GM21390 (cell line): ENCODE measurements around the gene WDR37.

Experiments used
- ATAC-seq: cut with Tn5 transposase; IDR thresholded peaks from one replicate; pipeline ENCODE4 v1.9.1; 2021; ENCODE audit not compliant: unreplicated experiment

WDR37 gene

GRCh38 chr10:1070919-1071318 lies 14.7 kb downstream of the WDR37 start:
- ATAC-seq = no peak

- no peak for ATAC-seq
Measured at GRCh38 chr10:1074052-1074747, 18.0 kb downstream of the WDR37 start.

- ATAC-seq = no peak
Measured at GRCh38 chr10:1074748-1075308, 18.6 kb downstream of the WDR37 start.

DNA sequence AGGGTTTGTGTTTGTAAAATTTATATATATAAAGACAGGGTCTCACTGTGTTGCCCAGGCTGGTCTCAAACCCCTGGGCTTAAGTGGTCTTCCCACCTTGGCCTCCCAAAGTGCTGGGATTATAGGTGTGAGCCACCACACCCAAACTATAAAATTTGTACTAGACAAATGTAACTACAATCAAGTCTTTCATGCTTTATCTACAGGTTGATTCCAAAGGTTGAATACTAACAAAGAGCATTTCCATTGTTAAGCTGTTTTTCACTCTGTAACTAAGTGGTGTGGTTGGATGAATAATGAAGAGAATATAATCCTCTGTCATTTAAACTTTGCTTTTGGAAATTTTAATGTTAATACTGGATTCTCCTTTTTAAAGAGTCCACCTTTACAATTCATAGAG lies 22.5 kb downstream of the WDR37 start:
- no peak for ATAC-seq

DNA sequence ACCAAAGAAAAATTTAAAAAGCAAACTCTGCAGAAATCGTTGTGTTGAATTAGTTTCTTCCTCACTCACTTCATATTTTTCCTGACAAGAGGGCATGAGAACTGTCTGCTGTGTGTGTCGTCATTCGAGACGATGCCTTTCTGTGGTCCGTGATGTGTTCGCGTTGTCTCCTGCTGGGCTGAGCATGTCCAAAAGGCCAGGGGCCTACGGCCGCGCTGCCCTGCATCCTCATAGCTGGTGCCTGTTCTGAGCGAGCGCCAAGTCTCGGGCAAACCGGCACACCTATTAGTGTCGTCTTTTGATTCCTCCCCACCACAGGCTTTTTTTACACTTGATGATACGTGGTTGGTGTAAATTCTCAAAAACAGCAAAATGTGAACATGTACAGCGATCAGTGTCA lies 27.4 kb downstream of the WDR37 start:
- no peak for ATAC-seq

GRCh38 chr10:1084011-1084950 lies 28.1 kb downstream of the WDR37 start:
- ATAC-seq = no peak

DNA sequence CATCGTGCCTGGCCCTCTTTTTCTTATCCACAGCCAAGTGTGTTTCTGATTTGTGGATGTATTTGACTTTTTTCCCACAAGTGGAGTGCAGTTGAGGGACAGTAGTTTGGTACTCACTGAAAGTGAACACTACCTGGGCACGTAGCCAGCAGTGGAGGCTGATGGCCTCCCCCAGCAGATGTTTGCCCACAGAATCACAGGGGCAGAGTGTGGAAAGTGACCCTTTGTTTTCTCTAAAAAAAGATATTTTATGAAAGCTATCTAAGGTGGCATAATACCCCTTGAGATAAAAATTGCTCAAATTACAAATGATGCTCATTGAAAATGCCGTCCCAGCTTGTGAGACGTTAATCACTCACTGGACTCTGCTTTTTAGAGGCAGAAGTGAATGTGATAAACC lies 29.1 kb downstream of the WDR37 start:
- no peak for ATAC-seq

DNA sequence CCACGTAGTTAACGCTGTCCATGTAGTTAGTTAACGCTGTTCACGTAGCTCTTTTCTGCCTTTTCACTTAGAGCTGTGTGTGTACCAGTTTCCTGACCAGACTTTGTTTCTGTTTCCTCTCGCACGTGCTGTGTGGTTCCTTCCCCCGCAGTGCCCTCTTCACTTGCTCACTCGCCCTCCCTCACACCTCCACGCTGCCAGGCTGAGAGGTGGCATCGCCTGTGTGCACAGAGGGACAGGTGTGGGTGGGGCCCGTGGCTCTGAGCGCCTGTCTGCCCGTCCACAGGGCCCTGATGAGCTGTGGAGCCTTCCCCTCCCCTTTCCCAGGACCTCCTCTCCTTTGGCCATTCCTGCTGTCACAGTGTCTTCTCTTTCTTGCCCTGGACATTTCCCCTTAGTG lies 30.6 kb downstream of the WDR37 start:
- ATAC-seq = no peak

DNA sequence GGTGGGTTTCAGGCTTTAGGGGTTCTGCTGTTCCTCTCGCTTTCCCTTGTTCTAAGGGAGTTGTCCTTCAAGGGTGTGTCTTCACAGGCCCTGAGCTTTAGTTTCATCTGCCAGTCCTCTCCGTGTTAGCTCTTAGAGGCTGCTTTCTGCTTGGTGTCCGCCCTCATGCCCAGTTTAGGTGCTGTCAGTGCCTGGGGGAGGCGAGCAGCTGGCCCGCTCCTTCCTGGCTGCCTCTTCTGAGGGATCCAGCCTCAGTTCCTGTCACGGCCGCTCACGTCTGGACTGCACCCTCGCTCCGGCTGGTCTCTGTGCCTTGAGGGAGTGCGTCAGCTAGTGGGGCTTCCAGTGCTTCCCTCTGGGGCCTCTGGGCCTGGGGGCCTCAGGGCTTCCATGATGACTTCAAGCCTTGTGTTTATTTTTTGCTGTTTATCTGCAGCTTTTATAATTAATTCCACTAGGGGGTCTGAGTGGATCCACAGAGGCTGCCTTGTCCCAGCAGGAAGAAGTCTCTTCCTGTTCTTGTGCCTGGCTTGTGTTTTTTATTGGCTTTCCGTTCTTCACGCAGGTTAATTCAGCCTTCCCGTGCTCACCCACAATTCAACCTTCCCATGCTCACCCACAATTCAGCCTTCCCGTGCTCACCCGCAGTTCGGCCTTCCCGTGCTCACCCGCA lies 33.0 kb downstream of the WDR37 start:
- no peak for ATAC-seq

DNA sequence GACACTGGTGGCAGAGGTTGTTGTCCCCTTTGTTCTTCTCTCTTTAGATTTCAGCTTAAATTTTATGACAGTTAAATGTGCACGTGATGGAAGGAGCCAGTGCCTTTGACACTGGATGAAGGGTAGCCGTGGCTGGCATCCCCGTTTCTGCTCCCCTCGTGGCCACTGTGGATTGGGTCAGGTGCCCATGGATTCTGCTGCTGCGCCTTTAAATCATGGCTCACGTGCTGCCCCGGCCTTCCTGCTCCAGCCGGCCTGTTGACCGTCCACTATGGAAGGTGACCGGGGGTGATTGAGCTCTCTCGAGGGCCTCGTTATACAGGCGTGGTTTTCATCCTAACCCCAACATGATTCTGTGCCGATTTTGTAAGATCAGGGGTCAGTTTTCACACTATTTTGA lies 34.5 kb downstream of the WDR37 start:
- ATAC-seq = no peak

- no peak for ATAC-seq
Measured at GRCh38 chr10:1093696-1094095, 37.5 kb downstream of the WDR37 start.

DNA sequence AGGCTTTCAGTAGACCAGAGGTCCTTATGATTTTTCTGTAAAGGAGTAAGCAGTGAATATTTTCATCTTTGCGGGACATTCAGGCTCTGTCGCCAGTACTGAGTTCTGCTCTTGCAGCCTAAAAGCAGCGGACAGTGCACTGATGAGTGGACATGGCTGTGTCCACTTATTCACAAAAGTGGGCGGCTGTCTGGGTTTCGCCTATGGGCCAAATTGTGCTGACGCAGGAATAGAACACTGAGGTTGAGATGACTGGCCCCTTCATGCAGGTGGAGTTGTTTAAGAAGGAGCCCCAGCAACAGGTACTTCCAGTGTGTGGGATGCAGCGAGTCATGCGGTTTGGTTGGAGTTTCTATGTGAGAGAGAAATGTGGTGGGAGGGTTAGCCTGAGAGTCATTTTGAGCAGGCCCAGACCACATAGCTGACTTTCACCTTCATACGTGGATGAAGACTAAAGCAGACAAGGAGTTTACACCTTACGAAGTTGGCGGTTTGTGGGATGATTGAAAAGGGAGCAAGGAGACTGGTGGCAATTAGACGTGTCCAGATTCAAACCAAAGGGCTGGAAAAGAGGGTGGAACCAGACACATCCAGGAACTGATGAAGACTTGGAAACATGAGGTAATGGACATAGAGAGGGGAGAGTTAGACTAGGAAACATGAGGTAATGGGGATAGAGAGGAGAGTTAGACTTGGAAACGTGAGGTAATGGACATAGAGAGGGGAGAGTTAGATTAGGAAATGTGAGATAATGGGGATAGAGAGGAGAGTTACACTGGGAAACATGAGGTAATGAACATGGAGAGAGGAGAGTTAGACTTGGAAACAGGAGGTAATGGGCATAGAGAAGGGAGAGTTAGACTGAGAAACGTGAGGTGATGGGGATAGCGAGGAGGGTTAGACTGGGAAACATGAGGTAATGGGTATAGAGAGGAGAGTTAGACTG lies 38.2 kb downstream of the WDR37 start:
- ATAC-seq = peak; percentile 63

GRCh38 chr10:1095498-1095897 lies 39.3 kb downstream of the WDR37 start:
- ATAC-seq = no peak

GRCh38 chr10:1096287-1096889 lies 40.2 kb downstream of the WDR37 start:
- ATAC-seq = no peak

DNA sequence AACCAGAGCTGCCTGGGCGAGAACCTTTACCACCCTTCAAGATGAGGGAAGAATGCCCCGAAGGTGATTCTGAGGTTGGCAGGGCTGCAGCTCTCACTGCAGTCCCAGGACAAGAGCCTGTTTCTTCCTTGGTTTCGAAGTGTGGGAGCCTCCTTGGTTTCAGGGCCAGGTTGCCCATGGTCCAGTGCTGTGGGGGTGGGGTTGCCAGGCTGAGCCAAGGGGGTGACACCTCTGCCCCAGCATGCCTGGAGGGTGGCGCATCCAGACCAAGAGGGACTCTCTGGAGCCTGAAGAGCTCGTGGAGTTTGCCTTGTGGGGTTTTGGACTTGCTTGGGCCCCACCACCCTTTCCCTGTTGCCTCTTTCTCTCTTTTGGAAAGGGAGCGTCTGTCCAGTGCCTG lies 41.3 kb downstream of the WDR37 start:
- no peak for ATAC-seq

- ATAC-seq = no peak
Measured at GRCh38 chr10:1100143-1100542, 44.0 kb downstream of the WDR37 start.

DNA sequence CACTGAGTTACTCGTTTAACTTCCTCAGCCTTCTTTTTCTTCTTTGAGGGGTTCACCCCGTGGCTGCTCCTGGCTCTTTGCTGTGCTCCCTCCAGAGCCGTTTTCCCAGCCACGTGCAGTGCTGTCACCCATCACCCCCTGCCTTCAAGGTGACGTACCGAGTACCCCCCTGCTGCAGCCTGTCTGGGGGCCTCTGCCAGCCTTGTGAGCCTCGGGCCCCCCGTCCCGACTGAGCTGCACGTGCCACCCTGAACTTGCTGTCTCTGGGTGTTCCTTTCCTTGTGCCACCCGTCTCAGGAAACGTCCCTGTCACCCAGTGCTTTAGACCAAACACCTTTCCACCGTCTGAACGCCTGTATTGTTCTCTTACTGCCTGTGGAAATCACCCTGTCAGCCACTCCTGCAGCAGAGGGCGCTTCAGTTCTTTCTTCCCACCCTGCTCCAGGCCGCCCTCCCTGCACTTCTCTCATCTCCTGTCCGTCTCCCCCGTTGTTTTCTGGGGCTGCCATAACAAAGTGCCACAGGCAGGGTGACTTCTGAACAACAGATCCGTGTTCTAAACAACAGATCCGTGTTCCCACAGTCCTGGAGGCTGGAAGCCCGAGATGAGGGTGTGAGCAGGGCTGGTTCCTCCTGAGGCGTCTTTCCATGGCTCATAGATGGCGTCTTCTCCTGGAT lies 44.6 kb downstream of the WDR37 start:
- ATAC-seq = no peak

DNA sequence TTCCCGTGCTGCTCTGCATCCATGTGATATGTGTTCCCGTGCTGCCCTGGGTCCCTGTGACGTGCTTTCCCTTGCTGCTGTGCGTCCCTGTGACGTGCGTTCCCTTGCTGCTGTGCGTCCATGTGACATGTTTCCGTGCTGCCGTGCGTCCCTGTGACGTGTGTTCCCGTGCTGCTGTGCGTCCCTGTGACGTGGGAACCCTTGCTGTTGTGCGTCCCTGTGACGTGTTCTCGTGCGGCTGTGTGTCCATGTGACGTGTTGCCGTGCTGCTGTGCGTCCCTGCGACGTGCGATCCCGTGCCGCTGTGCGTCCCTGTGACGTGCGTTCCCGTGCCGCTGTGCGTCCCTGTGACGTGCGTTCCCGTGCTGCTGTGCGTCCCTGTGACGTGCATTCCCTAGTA lies 45.8 kb downstream of the WDR37 start:
- ATAC-seq = no peak

- ATAC-seq = no peak
Measured at GRCh38 chr10:1102416-1102815, 46.2 kb downstream of the WDR37 start.
